ENCODE data around the gene SIGLEC8.

SIGLEC8 gene

DNA sequence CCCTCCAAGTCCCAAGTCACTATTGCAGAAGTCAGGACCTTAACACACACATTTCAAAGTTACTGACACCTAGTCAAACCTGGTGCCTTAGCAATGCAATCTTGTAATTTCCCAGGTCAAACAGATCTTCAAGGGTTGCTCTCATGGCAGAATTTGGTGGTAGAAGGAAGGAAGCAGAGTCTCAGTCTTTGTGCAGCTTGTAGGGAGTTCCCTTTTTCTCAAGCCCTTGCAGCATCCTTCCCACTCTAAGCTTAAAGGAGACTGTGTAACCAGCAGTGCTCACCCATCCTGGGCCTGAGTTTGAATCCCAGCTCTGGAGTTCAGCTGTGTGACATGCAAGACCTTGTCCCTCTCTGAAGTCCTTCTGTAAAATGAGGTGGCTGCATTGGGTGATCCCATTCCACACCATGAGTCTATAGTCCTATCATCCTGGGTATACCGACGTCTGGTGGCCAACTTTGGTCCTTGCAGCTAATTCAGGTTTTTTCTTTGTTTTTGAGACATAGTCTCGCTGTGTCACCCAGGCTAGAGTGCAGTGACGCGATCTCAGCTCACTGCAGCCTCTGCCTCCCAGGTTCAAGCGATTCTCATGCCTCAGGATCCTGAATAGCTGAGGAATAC is 50.6 kb downstream of the SIGLEC8 start:
- in situ Hi-C loops (cut with MboI; ENCODE audit: low sequenced_read_pairs) = no loop called here

DNA sequence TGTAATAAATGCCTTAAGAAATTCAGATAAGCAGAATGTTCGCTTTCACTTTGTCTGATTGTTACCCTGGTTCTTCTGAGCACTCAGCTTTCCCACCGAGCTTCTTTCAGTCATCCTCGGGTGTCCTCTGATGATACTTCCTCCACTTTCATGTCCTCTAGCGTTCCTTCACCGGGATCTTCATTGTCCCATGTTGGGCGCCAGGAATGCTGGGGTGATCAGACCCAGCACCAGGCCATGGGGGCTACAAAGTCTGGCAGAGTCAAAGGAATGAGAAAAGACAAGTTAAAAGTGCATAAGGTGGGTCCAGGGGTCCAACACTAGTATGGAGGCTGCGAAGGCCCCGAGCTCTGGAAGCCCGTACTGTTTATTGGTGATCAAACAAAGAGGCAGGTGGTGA is 56.1 kb downstream of the SIGLEC8 start:
- in situ Hi-C loops (cut with MboI; ENCODE audit: low sequenced_read_pairs) = no loop called here
